Tibial nerve (tissue), 4 donors: Measurements from ENCODE around the gene SFXN3.

Source experiments
- CTCF ChIP-seq, 5 experiments: fragments of 200-600 bp in 3 of 5; fragments of 450-650 bp in 2 of 5; sonication (generic) in 3 of 5; IDR thresholded peaks; one replicate each; pipeline ENCODE4 v1.5.1; 2016 to 2019; ENCODE audit warnings: antibody characterized with exemption in 5 of 5, mild to moderate bottlenecking in 3 of 5, moderate library complexity in 2 of 5
- EP300 ChIP-seq, 2 donors: sonication (generic); formaldehyde crosslinking; IDR thresholded peaks; one replicate each; pipeline ENCODE4 v1.6.1; 2017; ENCODE audit warnings: antibody characterized with exemption in 2 of 2, mild to moderate bottlenecking in 1 of 2
- POLR2A ChIP-seq, 2 donors: fragments of 450-650 bp; IDR thresholded peaks; one replicate each; pipeline ENCODE4 v1.6.1; 2017; ENCODE audit warnings: antibody characterized with exemption in 2 of 2, mild to moderate bottlenecking in 2 of 2, moderate library complexity in 2 of 2

GRCh38 chr10:100984672-100985177 lies 46.3 kb upstream of the SFXN3 start:
- TF ChIP-seq CTCF (IDR thresholded peaks at IDR 0.05) (no peak), POLR2A (IDR thresholded peaks at IDR 0.05) (no peak), EP300 (IDR thresholded peaks at IDR 0.05) (no peak)
